ENCODE data around the gene TBC1D3B. TPM values are rescaled to one million over a fixed set of nuclear protein-coding genes. Genes with fewer than 3 reads are reported as not detected.

TBC1D3B gene
- total and polyA plus RNA-seq, 10 of the 15 experiments (the other 5 are each of a cell fraction or from before 2014, with no cell fraction given) = 0.67 to 8.5 (median 1.7) TPM; not detected in 2

GRCh38 chr17:36148559-36149295, 27.7 kb downstream of the TBC1D3B start (continued):
- no peak for TF ChIP-seq CEBPZ (IDR thresholded peaks at IDR 0.05; ENCODE audit: low read depth, low read length)
- TF ChIP-seq IKZF2 (IDR thresholded peaks at IDR 0.05) = peak; percentile 37 to 47; a peak in 2 of 4 replicates
- no peak for TF ChIP-seq ETV6 (conservative IDR thresholded peaks at IDR 0.05 in 1 of 2, IDR thresholded peaks at IDR 0.05 in 1 of 2; ENCODE audit: borderline replicate concordance in 1 of 2, low read depth in 1 of 2)
- TF ChIP-seq USF2 (IDR thresholded peaks at IDR 0.05; ENCODE audit: borderline replicate concordance, low read depth, low read length) = no peak
- TF ChIP-seq SRF (IDR thresholded peaks at IDR 0.05; ENCODE audit: low read depth in 2 of 2, low read length in 2 of 2) = no peak
- TF ChIP-seq NR2C2 (IDR thresholded peaks at IDR 0.05; ENCODE audit: borderline replicate concordance, control insufficient read depth, insufficient read length, low read depth) = no peak
- peak; percentile 35; the same call in 1 of the 2 replicates for TF ChIP-seq EED (IDR thresholded peaks at IDR 0.05; ENCODE audit: low read depth)
- no peak for TF ChIP-seq HDGF (IDR thresholded peaks at IDR 0.05)
- no peak for TF ChIP-seq ATF3 (IDR thresholded peaks at IDR 0.05; ENCODE audit: borderline replicate concordance, extremely low read depth, low read depth, low read length)
- TF ChIP-seq NFXL1 (IDR thresholded peaks at IDR 0.05; ENCODE audit: borderline replicate concordance) = no peak
- TF ChIP-seq SPI1 (IDR thresholded peaks at IDR 0.05; ENCODE audit: borderline replicate concordance, insufficient read depth, low read depth, low read length) = no peak
- no peak for TF ChIP-seq BACH1 (IDR thresholded peaks at IDR 0.05; ENCODE audit: borderline replicate concordance)
- no peak for TF ChIP-seq ZBTB33 (IDR thresholded peaks at IDR 0.05)
- TF ChIP-seq SREBF2 (IDR thresholded peaks at IDR 0.05; ENCODE audit: low read length) = no peak
- no peak; the same call in 1 of the 2 replicates for TF ChIP-seq RB1 (IDR thresholded peaks at IDR 0.05; ENCODE audit: borderline replicate concordance)
- TF ChIP-seq CREM (IDR thresholded peaks at IDR 0.05; ENCODE audit: low read depth) = 0 out of 2 replicates have a peak, but pooled peaks have one; percentile 21
- TF ChIP-seq SMC3 (IDR thresholded peaks at IDR 0.05; ENCODE audit: borderline replicate concordance, low read length) = peak; percentile 100
- no peak for TF ChIP-seq JUNB (IDR thresholded peaks at IDR 0.05)
- TF ChIP-seq, protein P1, sequence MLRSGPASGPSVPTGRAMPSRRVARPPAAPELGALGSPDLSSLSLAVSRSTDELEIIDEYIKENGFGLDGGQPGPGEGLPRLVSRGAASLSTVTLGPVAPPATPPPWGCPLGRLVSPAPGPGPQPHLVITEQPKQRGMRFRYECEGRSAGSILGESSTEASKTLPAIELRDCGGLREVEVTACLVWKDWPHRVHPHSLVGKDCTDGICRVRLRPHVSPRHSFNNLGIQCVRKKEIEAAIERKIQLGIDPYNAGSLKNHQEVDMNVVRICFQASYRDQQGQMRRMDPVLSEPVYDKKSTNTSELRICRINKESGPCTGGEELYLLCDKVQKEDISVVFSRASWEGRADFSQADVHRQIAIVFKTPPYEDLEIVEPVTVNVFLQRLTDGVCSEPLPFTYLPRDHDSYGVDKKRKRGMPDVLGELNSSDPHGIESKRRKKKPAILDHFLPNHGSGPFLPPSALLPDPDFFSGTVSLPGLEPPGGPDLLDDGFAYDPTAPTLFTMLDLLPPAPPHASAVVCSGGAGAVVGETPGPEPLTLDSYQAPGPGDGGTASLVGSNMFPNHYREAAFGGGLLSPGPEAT (IDR thresholded peaks at IDR 0.05; ENCODE audit: low read depth) = peak; percentile 40; the same call in 1 of the 2 replicates
- TF ChIP-seq ZNF274 (IDR thresholded peaks at IDR 0.05; ENCODE audit: insufficient read depth, insufficient read length) = no peak
- TF ChIP-seq FOS (IDR thresholded peaks at IDR 0.05; ENCODE audit: borderline replicate concordance, extremely low read depth, insufficient read length) = no peak
